ENCODE measurements around the gene ARL15.

Gene ARL15

GRCh38 chr5:54295651-54296276, 14.6 kb downstream of the ARL15 start:
- no peaks in the 10 kb centered on the region for H3K4me1 ChIP-seq (ENCODE audit: low read length)
- no peak overlapping the region for H3K9ac ChIP-seq (ENCODE audit: low read length)
- no peak overlapping the region for H3K4me3 ChIP-seq (ENCODE audit: low read length)
- no peak overlapping the region for H2AFZ ChIP-seq (ENCODE audit: low read depth, low read length)
- H3K36me3 ChIP-seq (replicated peaks; ENCODE audit: low read depth, low read length), result no peaks in the 10 kb centered on the region
- H3K79me2 ChIP-seq (ENCODE audit: low read length), result no peaks in the 10 kb centered on the region
- TF ChIP-seq EZH2phosphoT487 (IDR thresholded peaks at IDR 0.05; ENCODE audit: low read depth), result no peak
- H3K9me3 ChIP-seq (ENCODE audit: insufficient read depth, low read length), result no peaks in the 10 kb centered on the region
- H3K27ac ChIP-seq (ENCODE audit: low read length), result no peak overlapping the region
- H4K20me1 ChIP-seq (ENCODE audit: insufficient read depth, low read length), result no peaks in the 10 kb centered on the region
- no peak overlapping the region for H3K4me2 ChIP-seq (ENCODE audit: low read length)
- no peaks in the 10 kb centered on the region for H3K27me3 ChIP-seq (ENCODE audit: low read depth, low read length)

DNA sequence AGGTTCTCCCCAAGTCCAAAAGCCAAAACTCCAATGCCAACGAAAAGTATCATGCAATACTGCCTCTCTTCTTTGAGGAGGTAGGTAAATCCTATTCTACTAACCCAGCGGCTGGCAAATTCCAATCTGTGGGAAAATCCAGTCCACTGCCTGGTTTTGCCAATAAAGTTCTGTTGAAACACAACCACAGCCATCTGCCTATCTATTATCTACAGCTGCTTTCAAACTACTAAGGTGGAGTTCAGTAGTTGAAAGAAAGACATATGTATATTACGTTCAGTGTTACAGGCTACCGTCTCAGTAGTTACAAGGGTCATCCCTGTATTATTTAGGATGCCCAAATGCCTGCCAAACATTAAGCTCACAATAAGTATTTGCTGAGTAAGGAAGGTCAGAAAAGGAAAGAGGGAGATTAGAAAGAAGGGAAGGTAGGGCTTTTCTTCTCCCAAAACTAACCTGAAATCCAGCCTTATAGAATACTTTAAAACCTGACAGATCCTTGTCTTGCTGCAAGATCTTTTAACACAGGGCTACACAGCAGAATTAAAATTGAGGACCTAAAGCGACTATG, 16.2 kb downstream of the ARL15 start:
- Histone ChIP-seq H3K4me3 (ENCODE audit: low read length) (no peak overlapping the region), H3K4me2 (ENCODE audit: low read length) (no peak overlapping the region), H3K9ac (ENCODE audit: low read length) (no peak overlapping the region), H3K4me1 (ENCODE audit: low read length) (no peaks in the 10 kb centered on the region), H3K36me3 (replicated peaks; ENCODE audit: low read depth, low read length) (no peaks in the 10 kb centered on the region), H4K20me1 (ENCODE audit: insufficient read depth, low read length) (no peaks in the 10 kb centered on the region), H3K27me3 (ENCODE audit: low read depth, low read length) (no peaks in the 10 kb centered on the region), H3K9me3 (ENCODE audit: insufficient read depth, low read length) (no peaks in the 10 kb centered on the region), H2AFZ (ENCODE audit: low read depth, low read length) (no peak overlapping the region), H3K27ac (ENCODE audit: low read length) (no peak overlapping the region), H3K79me2 (ENCODE audit: low read length) (no peaks in the 10 kb centered on the region)
- no peak for TF ChIP-seq EZH2phosphoT487 (IDR thresholded peaks at IDR 0.05; ENCODE audit: low read depth)
- TF ChIP-seq CTCF (IDR thresholded peaks at IDR 0.05; ENCODE audit: low read depth, low read length), result no peak

DNA sequence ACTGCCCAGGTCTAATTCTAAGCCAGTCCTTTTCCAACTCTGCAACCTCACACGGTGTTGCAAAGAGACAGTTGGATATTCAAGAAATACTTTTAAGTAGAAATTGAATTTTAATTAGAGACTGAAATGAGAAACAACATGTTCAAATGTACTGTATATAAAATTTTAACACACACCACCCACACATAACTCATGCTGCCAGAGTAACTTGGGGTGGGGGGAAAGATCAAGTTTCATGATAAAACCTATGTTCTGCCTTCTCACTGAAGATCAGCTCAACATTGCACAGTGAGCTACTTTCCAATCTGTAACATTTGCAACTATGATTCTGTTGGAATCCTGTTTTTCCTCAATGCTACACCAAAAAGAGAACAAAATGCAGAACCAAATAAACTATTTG, 17.5 kb downstream of the ARL15 start:
- Histone ChIP-seq H2AFZ (ENCODE audit: low read depth, low read length) (no peak overlapping the region), H3K36me3 (replicated peaks; ENCODE audit: low read depth, low read length) (no peaks in the 10 kb centered on the region), H3K4me2 (ENCODE audit: low read length) (no peak overlapping the region), H4K20me1 (ENCODE audit: insufficient read depth, low read length) (no peaks in the 10 kb centered on the region), H3K79me2 (ENCODE audit: low read length) (no peaks in the 10 kb centered on the region), H3K4me3 (ENCODE audit: low read length) (no peak overlapping the region), H3K27me3 (ENCODE audit: low read depth, low read length) (no peaks in the 10 kb centered on the region), H3K9me3 (ENCODE audit: insufficient read depth, low read length) (no peaks in the 10 kb centered on the region), H3K9ac (ENCODE audit: low read length) (no peak overlapping the region), H3K27ac (ENCODE audit: low read length) (no peak overlapping the region), H3K4me1 (ENCODE audit: low read length) (no peaks in the 10 kb centered on the region)
- TF ChIP-seq EZH2phosphoT487 (IDR thresholded peaks at IDR 0.05; ENCODE audit: low read depth) (no peak), CTCF (IDR thresholded peaks at IDR 0.05; ENCODE audit: low read depth, low read length) (no peak)

GRCh38 chr5:54291498-54291897, 18.9 kb downstream of the ARL15 start:
- Histone ChIP-seq H3K9me3 (ENCODE audit: insufficient read depth, low read length) (no peaks in the 10 kb centered on the region), H3K27ac (ENCODE audit: low read length) (no peak overlapping the region), H4K20me1 (ENCODE audit: insufficient read depth, low read length) (no peaks in the 10 kb centered on the region), H3K36me3 (replicated peaks; ENCODE audit: low read depth, low read length) (no peaks in the 10 kb centered on the region), H3K4me1 (ENCODE audit: low read length) (no peaks in the 10 kb centered on the region), H3K27me3 (ENCODE audit: low read depth, low read length) (no peaks in the 10 kb centered on the region), H3K4me3 (ENCODE audit: low read length) (no peak overlapping the region), H3K79me2 (ENCODE audit: low read length) (no peaks in the 10 kb centered on the region), H3K9ac (ENCODE audit: low read length) (no peak overlapping the region), H3K4me2 (ENCODE audit: low read length) (no peak overlapping the region), H2AFZ (ENCODE audit: low read depth, low read length) (no peak overlapping the region)
- TF ChIP-seq EZH2phosphoT487 (IDR thresholded peaks at IDR 0.05; ENCODE audit: low read depth) (no peak), CTCF (IDR thresholded peaks at IDR 0.05; ENCODE audit: low read depth, low read length) (no peak)

Measured in OCI-LY3 (cell line).